SJSA1 (cell line): ENCODE measurements around the gene CIB4. TPM values are rescaled to one million over a fixed set of nuclear protein-coding genes. Genes with fewer than 3 reads are reported as not detected.

Experiments used
- DNase-seq, 2 experiments: peaks; one replicate each; pipeline ENCODE4 v3.0.0-alpha.2; 2015 to 2020; ENCODE audit warnings: low spot score in 2 of 2, low read depth in 1 of 2
- H3K27ac ChIP-seq: fragments of 250-450 bp; sonication (Bioruptor Pico); 2 replicates; pipeline ENCODE4 v1.5.1; 2020; ENCODE audit warnings: mild to moderate bottlenecking, moderate library complexity
- H3K27me3 ChIP-seq: fragments of 250-450 bp; sonication (Bioruptor Pico); replicated peaks from 2 replicates; pipeline ENCODE4 v1.5.1; 2020; ENCODE audit warnings: mild to moderate bottlenecking, moderate library complexity
- H3K36me3 ChIP-seq: fragments of 250-450 bp; sonication (Bioruptor Pico); 2 replicates; pipeline ENCODE4 v1.5.1; 2020; ENCODE audit warnings: mild to moderate bottlenecking
- H3K4me1 ChIP-seq: fragments of 250-450 bp; sonication (Bioruptor Pico); replicated peaks from 2 replicates; pipeline ENCODE4 v1.6.1; 2021; ENCODE audit warnings: mild to moderate bottlenecking
- H3K4me3 ChIP-seq: fragments of 250-450 bp; sonication (Bioruptor Pico); 2 replicates; pipeline ENCODE4 v1.5.1; 2020; ENCODE audit warnings: mild to moderate bottlenecking
- H3K9me3 ChIP-seq: fragments of 250-450 bp; sonication (Bioruptor Pico); replicated peaks from 2 replicates; pipeline ENCODE4 v1.5.1; 2020; ENCODE audit warnings: mild to moderate bottlenecking
- total RNA-seq: library from RNA; depleted of rRNA; stranded (reverse); fragments of >200 nt; shearing (Covaris generic); gene quantifications from 2 replicates; pipeline ENCODE4 v1.2.3, GENCODE V29; 2014

CIB4 gene
- total RNA-seq, 1 experiment from 2014 or later = not detected

DNA sequence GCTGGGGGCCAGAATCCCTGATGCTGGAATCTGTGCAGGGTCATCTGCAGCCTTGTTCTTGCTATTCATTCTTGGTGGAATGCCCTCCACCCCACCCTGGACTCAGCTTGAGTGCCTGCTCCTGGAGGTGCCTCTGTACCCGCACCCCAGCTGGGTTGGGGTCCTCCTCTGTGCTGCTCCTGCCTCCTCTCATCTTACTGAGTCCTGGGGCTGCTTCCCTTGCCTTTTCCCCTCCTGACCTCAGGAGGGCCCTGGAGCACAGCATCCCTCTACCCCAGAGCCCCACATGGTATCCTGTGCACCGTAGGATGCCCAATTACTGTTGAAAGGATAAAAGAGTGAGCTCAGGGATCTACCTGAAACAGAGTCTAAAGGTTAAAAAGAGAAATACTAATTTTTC lies 81.6 kb downstream of the CIB4 start:
- Histone ChIP-seq H3K27me3 (peaks cover 49% of the 10 kb centered on the region), H3K4me1 (peaks cover 14% of the 10 kb centered on the region), H3K27ac (no peak overlapping the region)

GRCh38 chr2:26559044-26559405 lies 82.1 kb downstream of the CIB4 start:
- H3K27ac ChIP-seq = no peak overlapping the region
- no peak overlapping the region for H3K4me3 ChIP-seq
- H3K4me1 ChIP-seq = peaks cover 14% of the 10 kb centered on the region
- H3K27me3 ChIP-seq = peaks cover 45% of the 10 kb centered on the region
- H3K9me3 ChIP-seq = no peaks in the 10 kb centered on the region; the same call in 1 of the 2 replicates
- DNase-seq = no peak
- no peaks in the 10 kb centered on the region for H3K36me3 ChIP-seq

More for the DNA sequence above, 81.6 kb downstream of the CIB4 start:
- H3K9me3 ChIP-seq = no peaks in the 10 kb centered on the region; the same call in 1 of the 2 replicates
- no peak for DNase-seq
- H3K4me3 ChIP-seq = no peak overlapping the region
- no peaks in the 10 kb centered on the region for H3K36me3 ChIP-seq

GRCh38 chr2:26558271-26559043 lies 82.7 kb downstream of the CIB4 start:
- H3K27me3 ChIP-seq = peaks cover 39% of the 10 kb centered on the region
- H3K4me1 ChIP-seq = peaks cover 14% of the 10 kb centered on the region
- H3K9me3 ChIP-seq = no peaks in the 10 kb centered on the region; the same call in 1 of the 2 replicates
- no peaks in the 10 kb centered on the region for H3K36me3 ChIP-seq
- no peak overlapping the region for H3K4me3 ChIP-seq
- no peak for DNase-seq
- no peak overlapping the region for H3K27ac ChIP-seq

- DNase-seq = no peak
- no peak overlapping the region for H3K4me3 ChIP-seq
Observed at GRCh38 chr2:26557244-26557925, 83.8 kb downstream of the CIB4 start.

GRCh38 chr2:26556309-26557243 lies 84.6 kb downstream of the CIB4 start:
- H3K36me3 ChIP-seq = no peaks in the 10 kb centered on the region
- DNase-seq = no peak
- no peaks in the 10 kb centered on the region for H3K4me1 ChIP-seq
- no peaks in the 10 kb centered on the region for H3K9me3 ChIP-seq
- H3K27me3 ChIP-seq = peaks cover 21% of the 10 kb centered on the region
- H3K27ac ChIP-seq = no peak overlapping the region
- no peak overlapping the region for H3K4me3 ChIP-seq

More at GRCh38 chr2:26557244-26557925, 83.8 kb downstream of the CIB4 start:
- Histone ChIP-seq H3K9me3 (no peaks in the 10 kb centered on the region; the same call in 1 of the 2 replicates), H3K4me1 (peaks cover 5% of the 10 kb centered on the region), H3K36me3 (no peaks in the 10 kb centered on the region), H3K27ac (no peak overlapping the region), H3K27me3 (peaks cover 28% of the 10 kb centered on the region)

DNA sequence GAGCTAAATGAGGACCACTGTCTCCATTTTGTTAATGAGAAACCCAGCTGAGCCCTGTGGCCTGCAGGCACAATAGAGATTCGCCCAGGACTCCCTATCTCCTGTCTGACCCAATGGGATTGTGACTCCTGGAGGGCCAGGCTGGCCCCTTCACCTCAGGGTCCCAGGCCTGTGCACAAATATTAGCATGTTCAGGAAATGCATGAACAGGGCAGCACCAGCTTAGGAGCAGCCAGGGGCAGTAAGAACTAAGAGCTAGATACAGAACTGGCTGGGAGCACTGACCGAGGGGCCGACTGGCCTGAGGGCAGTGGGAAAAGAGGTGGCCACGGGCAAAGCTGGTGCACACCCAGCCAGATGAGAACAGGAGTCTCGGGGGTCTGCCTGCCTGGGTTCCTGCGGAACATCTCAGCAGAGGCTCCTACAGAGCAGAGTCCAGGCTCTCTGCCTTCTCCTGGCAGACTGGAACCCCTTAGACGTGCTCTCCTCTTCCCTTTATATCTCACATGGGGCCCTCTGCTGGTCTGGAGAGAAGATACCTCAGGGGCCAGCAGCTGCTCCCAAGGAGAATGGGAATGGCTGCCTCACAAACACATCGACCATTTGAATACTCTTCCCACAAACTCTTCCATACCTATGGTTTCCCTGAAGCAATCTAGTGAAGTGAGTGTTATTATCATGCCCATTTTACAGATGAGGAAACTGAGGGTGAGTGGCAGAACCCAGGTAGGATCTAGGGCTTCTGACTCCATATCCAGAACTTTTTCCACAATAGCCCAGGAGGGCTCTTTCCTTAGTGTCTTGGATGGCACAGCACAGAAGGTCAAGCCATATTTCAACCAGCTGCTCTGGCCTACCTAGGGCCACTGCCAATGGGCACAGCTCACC lies 85.7 kb downstream of the CIB4 start:
- no peak overlapping the region for H3K4me3 ChIP-seq
- no peak for DNase-seq
- no peaks in the 10 kb centered on the region for H3K4me1 ChIP-seq
- peaks cover 21% of the 10 kb centered on the region for H3K27me3 ChIP-seq
- no peaks in the 10 kb centered on the region for H3K9me3 ChIP-seq
- H3K36me3 ChIP-seq = no peaks in the 10 kb centered on the region
- H3K27ac ChIP-seq = no peak overlapping the region

DNA sequence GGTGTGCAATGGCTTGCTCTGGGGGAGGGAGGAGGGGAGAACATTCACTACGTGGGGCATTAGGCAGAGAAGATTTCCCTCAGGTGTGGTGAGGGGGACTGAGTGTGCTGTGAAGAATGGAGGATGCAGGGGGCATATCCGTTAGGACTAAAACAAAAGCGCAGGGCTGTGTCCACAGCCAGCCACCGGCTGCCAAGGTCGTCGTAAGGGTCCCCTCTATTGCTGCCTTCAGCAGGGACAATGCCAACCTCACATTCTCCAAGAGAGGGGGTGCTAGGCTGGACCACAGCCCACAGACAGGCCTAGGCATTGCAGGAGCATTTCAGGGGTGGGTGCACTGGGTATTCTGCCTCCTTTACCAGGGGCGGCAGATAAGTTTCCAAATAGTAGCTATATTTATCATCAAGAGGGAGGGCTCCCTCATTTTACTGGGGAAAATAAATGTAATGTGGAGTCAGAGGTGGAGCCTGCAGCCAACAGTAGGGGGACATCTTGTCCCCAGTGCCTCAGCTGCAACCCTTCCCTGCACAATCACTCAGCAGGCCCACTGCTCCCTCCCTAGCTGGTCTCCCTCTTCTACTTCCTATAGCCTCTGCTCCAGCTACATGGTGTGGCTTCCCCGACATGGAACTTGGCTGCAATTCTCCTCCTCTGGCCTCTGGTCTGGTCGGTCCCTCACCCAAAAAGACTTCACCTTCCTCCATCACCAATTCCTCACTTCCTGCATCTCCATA lies 88.4 kb downstream of the CIB4 start:
- Histone ChIP-seq H3K36me3 (no peaks in the 10 kb centered on the region), H3K27ac (no peak overlapping the region), H3K4me3 (no peak overlapping the region), H3K27me3 (peaks cover 14% of the 10 kb centered on the region), H3K9me3 (no peaks in the 10 kb centered on the region), H3K4me1 (no peaks in the 10 kb centered on the region)
- DNase-seq = no peak

GRCh38 chr2:26550276-26551015 lies 90.7 kb downstream of the CIB4 start:
- Histone ChIP-seq H3K9me3 (no peaks in the 10 kb centered on the region), H3K4me3 (no peak overlapping the region), H3K36me3 (no peaks in the 10 kb centered on the region), H3K27me3 (peaks cover 8% of the 10 kb centered on the region), H3K4me1 (no peaks in the 10 kb centered on the region), H3K27ac (no peak overlapping the region)
- no peak for DNase-seq

GRCh38 chr2:26542676-26543505 lies 98.3 kb downstream of the CIB4 start:
- H3K4me3 ChIP-seq = no peak overlapping the region
- H3K27me3 ChIP-seq = peaks cover 6% of the 10 kb centered on the region
- no peak overlapping the region for H3K27ac ChIP-seq
- no peaks in the 10 kb centered on the region for H3K4me1 ChIP-seq
- no peaks in the 10 kb centered on the region for H3K36me3 ChIP-seq
- no peaks in the 10 kb centered on the region for H3K9me3 ChIP-seq
- no peak for DNase-seq

DNA sequence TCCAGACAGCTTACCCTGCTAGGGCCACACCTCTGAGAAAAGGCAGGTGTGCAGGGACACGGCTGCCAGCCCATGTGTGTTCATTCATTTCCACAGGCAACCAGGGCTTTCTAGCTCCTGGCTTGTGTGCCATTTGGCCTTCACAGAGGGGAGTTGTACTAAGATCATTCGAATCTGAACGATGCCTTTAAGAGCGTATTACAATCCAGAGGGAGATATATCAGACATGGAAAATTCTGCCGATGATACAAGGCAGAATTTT lies 99.0 kb downstream of the CIB4 start:
- H3K27ac ChIP-seq = no peak overlapping the region
- no peak for DNase-seq
- H3K4me3 ChIP-seq = no peak overlapping the region
- no peaks in the 10 kb centered on the region for H3K9me3 ChIP-seq
- H3K4me1 ChIP-seq = no peaks in the 10 kb centered on the region
- H3K36me3 ChIP-seq = no peaks in the 10 kb centered on the region
- H3K27me3 ChIP-seq = peaks cover 6% of the 10 kb centered on the region

GRCh38 chr2:26541401-26542193 lies 99.6 kb downstream of the CIB4 start:
- Histone ChIP-seq H3K27ac (no peak overlapping the region), H3K4me3 (no peak overlapping the region), H3K9me3 (no peaks in the 10 kb centered on the region), H3K36me3 (no peaks in the 10 kb centered on the region), H3K4me1 (no peaks in the 10 kb centered on the region), H3K27me3 (peaks cover 6% of the 10 kb centered on the region)
- DNase-seq = no peak
